Osteocyte (in vitro differentiated cells): ENCODE data around the gene KIRREL3. TPM values are rescaled to one million over a fixed set of nuclear protein-coding genes. Genes with fewer than 3 reads are reported as not detected.

ENCODE experiments used
- DNase-seq: peaks from one replicate; pipeline ENCODE4 v3.0.0; 2021; ENCODE audit warnings: mixed read lengths; ENCODE audit not compliant: unreplicated experiment; ENCODE audit errors: extremely low spot score
- H3K27ac Mint-ChIP-seq: one replicate; pipeline ENCODE4 v1.8.0; 2021; ENCODE audit warnings: mild to moderate bottlenecking, mixed read lengths; ENCODE audit not compliant: unreplicated experiment
- H3K27me3 Mint-ChIP-seq: one replicate; pipeline ENCODE4 v1.8.0; 2021; ENCODE audit warnings: mixed read lengths; ENCODE audit not compliant: unreplicated experiment
- H3K36me3 Mint-ChIP-seq: one replicate; pipeline ENCODE4 v1.8.0; 2021; ENCODE audit warnings: mixed read lengths; ENCODE audit not compliant: unreplicated experiment
- H3K4me1 Mint-ChIP-seq: one replicate; pipeline ENCODE4 v1.8.0; 2021; ENCODE audit warnings: mixed read lengths; ENCODE audit not compliant: unreplicated experiment
- H3K4me3 Mint-ChIP-seq: one replicate; pipeline ENCODE4 v1.8.0; 2021; ENCODE audit warnings: mild to moderate bottlenecking, moderate library complexity, mixed read lengths; ENCODE audit not compliant: unreplicated experiment
- H3K9me3 Mint-ChIP-seq: one replicate; pipeline ENCODE4 v1.8.0; 2021; ENCODE audit warnings: mixed read lengths; ENCODE audit not compliant: unreplicated experiment
- total RNA-seq: library from RNA; stranded (reverse); gene quantifications from 2 replicates; pipeline ENCODE4 v1.2.1, GENCODE V29; 2021
- TF ChIP-seq, protein P1 (sequence below): fragments of 200-600 bp; sonication (generic); IDR thresholded peaks from 2 replicates; pipeline ENCODE4 v1.5.0; 2021; ENCODE audit warnings: antibody characterized with exemption, mild to moderate bottlenecking, moderate library complexity

Gene KIRREL3
- total RNA-seq, 1 donor from 2014 or later: 1.2 TPM

DNA sequence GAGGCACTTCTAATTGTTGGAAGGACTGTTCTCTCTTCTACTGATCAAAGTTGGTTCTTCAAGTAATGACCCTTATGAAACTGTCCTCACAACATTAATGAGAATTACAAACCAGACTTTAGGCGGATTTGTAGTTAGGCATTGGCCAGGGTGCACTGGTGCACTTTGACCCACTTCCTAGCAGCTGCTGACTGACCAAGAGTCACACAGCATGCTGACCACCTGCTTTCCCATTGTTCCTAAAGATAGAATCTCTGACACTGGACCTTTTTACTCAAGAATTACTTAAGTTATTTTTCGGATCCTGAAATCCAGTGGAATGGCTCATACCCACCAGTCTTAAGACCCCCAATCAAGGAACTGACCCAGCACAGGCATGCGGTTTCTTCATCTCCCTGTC lies 381.1 kb downstream of the KIRREL3 start:
- TF ChIP-seq, protein P1, sequence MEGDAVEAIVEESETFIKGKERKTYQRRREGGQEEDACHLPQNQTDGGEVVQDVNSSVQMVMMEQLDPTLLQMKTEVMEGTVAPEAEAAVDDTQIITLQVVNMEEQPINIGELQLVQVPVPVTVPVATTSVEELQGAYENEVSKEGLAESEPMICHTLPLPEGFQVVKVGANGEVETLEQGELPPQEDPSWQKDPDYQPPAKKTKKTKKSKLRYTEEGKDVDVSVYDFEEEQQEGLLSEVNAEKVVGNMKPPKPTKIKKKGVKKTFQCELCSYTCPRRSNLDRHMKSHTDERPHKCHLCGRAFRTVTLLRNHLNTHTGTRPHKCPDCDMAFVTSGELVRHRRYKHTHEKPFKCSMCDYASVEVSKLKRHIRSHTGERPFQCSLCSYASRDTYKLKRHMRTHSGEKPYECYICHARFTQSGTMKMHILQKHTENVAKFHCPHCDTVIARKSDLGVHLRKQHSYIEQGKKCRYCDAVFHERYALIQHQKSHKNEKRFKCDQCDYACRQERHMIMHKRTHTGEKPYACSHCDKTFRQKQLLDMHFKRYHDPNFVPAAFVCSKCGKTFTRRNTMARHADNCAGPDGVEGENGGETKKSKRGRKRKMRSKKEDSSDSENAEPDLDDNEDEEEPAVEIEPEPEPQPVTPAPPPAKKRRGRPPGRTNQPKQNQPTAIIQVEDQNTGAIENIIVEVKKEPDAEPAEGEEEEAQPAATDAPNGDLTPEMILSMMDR: no peak
- H3K27ac Mint-ChIP-seq: no peak overlapping the region
- no peaks in the 10 kb centered on the region for H3K36me3 Mint-ChIP-seq
- no peaks in the 10 kb centered on the region for H3K27me3 Mint-ChIP-seq
- no peaks in the 10 kb centered on the region for H3K4me1 Mint-ChIP-seq
- DNase-seq: no peak
- no peak overlapping the region for H3K4me3 Mint-ChIP-seq
- H3K9me3 Mint-ChIP-seq: no peaks in the 10 kb centered on the region

DNA sequence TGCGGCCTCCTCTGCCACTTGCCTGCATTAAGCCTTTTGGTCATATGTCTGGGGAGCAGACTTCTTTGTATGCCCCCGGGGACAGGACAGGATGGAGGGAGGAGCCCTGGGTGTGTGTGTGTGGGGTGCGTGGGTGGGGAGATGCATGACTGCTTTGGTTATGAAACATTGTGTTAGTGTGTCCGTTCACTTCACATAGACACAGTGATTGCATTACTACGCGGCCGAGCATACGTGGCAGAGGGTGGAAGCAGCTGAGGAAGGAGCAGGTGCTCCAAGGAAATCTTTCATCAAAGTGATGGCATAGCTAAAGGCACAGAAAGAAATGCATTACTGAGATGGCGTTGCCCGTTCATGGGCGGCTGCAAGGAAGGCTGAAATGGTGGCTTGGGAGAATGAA lies 384.7 kb downstream of the KIRREL3 start:
- H3K9me3 Mint-ChIP-seq: no peaks in the 10 kb centered on the region
- no peaks in the 10 kb centered on the region for H3K36me3 Mint-ChIP-seq
- H3K4me3 Mint-ChIP-seq: no peak overlapping the region
- H3K27me3 Mint-ChIP-seq: no peaks in the 10 kb centered on the region
- no peaks in the 10 kb centered on the region for H3K4me1 Mint-ChIP-seq
- no peak for DNase-seq
- TF ChIP-seq, protein P1: no peak
- H3K27ac Mint-ChIP-seq: no peak overlapping the region

DNA sequence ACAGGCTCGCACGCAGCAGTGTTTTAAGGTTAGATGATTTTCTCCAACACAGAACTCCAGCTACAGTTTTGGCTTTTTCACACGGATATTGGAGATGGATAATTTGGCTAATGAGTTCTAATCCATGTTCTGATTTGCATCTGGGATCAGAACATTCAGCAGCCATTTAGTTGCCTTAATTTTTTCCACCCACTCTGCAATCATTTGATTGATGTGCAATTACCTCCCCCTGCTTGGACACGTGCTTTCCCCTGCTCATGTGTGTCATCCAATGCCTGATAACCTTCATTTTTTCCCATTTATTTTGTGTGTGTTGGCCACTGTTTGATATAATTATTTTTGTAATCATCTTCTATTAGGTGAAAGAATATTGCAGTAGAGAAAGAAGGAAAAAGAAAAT lies 387.3 kb downstream of the KIRREL3 start:
- Mint-ChIP-seq H3K4me3 (no peak overlapping the region), H3K9me3 (no peaks in the 10 kb centered on the region)
- TF ChIP-seq, protein P1: no peak

DNA sequence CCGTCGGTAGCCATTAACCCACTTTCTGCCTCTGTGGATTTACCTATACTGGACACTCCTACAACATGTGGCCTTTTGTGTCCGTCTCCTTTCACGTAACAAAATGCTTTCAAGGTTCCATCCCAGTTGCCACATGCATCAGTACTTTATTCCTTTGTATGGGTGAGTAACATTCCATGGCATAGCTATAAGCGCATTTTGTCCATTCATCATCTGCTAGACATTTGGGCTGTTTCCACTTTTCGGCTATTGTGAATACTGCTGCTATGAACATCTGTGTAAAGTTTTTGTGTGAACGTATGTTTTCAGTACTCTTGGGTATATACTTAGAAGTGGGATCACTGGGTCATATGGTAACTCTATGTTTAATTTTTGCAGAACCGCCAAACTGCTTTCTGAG lies 387.9 kb downstream of the KIRREL3 start:
- no peak overlapping the region for H3K4me3 Mint-ChIP-seq
- no peaks in the 10 kb centered on the region for H3K9me3 Mint-ChIP-seq
- DNase-seq: no peak
- no peaks in the 10 kb centered on the region for H3K27me3 Mint-ChIP-seq
- no peaks in the 10 kb centered on the region for H3K36me3 Mint-ChIP-seq
- no peak overlapping the region for H3K27ac Mint-ChIP-seq
- H3K4me1 Mint-ChIP-seq: no peaks in the 10 kb centered on the region
- TF ChIP-seq, protein P1: no peak

More for the DNA sequence above, 387.3 kb downstream of the KIRREL3 start:
- no peaks in the 10 kb centered on the region for H3K36me3 Mint-ChIP-seq
- no peaks in the 10 kb centered on the region for H3K27me3 Mint-ChIP-seq
- H3K4me1 Mint-ChIP-seq: no peaks in the 10 kb centered on the region
- DNase-seq: no peak
- H3K27ac Mint-ChIP-seq: no peak overlapping the region

DNA sequence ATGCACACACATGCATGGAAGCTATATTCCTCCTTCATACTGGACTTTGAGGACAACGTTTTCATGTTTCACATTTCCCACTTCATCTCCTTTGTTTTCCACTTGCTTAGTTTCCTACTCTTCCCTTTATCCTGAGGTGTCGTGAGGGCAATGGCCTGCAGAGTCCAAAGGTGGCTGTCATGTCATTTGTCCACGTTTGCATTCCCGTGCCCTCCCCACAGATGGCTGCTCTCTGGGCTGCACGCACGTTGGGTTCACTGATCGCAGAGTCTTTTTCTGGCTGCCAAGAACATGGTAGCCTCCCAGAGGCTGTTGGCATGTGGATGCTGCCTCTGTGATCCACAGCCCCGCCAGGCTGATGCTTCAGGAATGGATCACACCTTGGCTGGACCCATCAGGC lies 389.1 kb downstream of the KIRREL3 start:
- H3K27ac Mint-ChIP-seq: no peak overlapping the region
- H3K4me1 Mint-ChIP-seq: peaks cover 4% of the 10 kb centered on the region
- TF ChIP-seq, protein P1: no peak
- H3K9me3 Mint-ChIP-seq: no peaks in the 10 kb centered on the region
- no peak for DNase-seq
- no peak overlapping the region for H3K4me3 Mint-ChIP-seq
- no peaks in the 10 kb centered on the region for H3K36me3 Mint-ChIP-seq
- no peaks in the 10 kb centered on the region for H3K27me3 Mint-ChIP-seq
